ENCODE results near the gene OR13C9.

OR13C9 gene

GRCh38 chr9:104580562-104580961 lies 37.4 kb downstream of the OR13C9 start:
- TF ChIP-seq CTCF (IDR thresholded peaks at IDR 0.05; ENCODE audit: control insufficient read depth, extremely low read depth, insufficient read depth): no peak
- no peak overlapping the region for H3K4me3 ChIP-seq (ENCODE audit: low read depth, low read length)
- DNase-seq (ENCODE audit: low read depth): no peak

GRCh38 chr9:104577263-104577662 lies 40.7 kb downstream of the OR13C9 start:
- no peak for TF ChIP-seq CTCF (IDR thresholded peaks at IDR 0.05; ENCODE audit: control insufficient read depth, extremely low read depth, insufficient read depth)
- DNase-seq (ENCODE audit: low read depth): no peak
- no peak overlapping the region for H3K4me3 ChIP-seq (ENCODE audit: low read depth, low read length)

GRCh38 chr9:104575456-104575855 lies 42.5 kb downstream of the OR13C9 start:
- no peak for TF ChIP-seq CTCF (IDR thresholded peaks at IDR 0.05; ENCODE audit: control insufficient read depth, extremely low read depth, insufficient read depth)
- H3K4me3 ChIP-seq (ENCODE audit: low read depth, low read length): no peak overlapping the region
- DNase-seq (ENCODE audit: low read depth): no peak

GRCh38 chr9:104572612-104573011 lies 45.4 kb downstream of the OR13C9 start:
- no peak overlapping the region for H3K4me3 ChIP-seq (ENCODE audit: low read depth, low read length)
- no peak for DNase-seq (ENCODE audit: low read depth)
- no peak for TF ChIP-seq CTCF (IDR thresholded peaks at IDR 0.05; ENCODE audit: control insufficient read depth, extremely low read depth, insufficient read depth)

GRCh38 chr9:104568868-104569267 lies 49.1 kb downstream of the OR13C9 start, which contains the start of gene OR13C8:
Gene OR13C8, plus strand, starts transcription at chr9:104569168. Its CDS starts 0 bp downstream, at chr9:104569168.
- H3K4me3 ChIP-seq (ENCODE audit: low read depth, low read length): no peak within 1 kb of the TSS

More at GRCh38 chr9:104568868-104569267, 49.1 kb downstream of the OR13C9 start, which contains the start of gene OR13C8:
- no peak for DNase-seq (ENCODE audit: low read depth)
- no peak for TF ChIP-seq CTCF (IDR thresholded peaks at IDR 0.05; ENCODE audit: control insufficient read depth, extremely low read depth, insufficient read depth)

All from LNCaP clone FGC (cell line).